ENCODE data around the gene SMAD6.

DNA sequence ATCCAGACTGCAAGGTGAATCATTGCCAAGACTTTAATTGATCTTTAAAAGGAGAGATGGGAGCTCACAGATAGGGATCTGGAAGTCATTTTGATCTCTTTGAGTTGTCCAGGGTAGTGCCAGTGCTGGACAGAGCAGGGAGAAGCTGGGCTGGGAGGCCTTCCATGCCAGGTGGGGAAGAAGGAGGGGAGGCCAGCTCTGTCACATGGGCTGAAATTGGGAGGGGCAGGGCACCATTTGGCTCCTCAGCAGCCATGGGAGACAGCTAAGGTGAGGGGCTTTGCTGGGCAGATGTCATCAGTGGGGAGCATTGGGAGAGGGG is 23.4 kb downstream of the SMAD6 start:
- TF ChIP-seq CTCF (IDR thresholded peaks at IDR 0.05; ENCODE audit: insufficient read depth, low read depth, low read length) (no peak), EZH2 (IDR thresholded peaks at IDR 0.05; ENCODE audit: insufficient read depth, low read length) (no peak)

Data from astrocyte (in vitro differentiated cells and primary cell).